GM20000 (cell line): ENCODE measurements around the gene ASTN2.

ENCODE experiments used
- DNase-seq: peaks from one replicate; pipeline ENCODE4 v3.0.0; 2012; ENCODE audit warnings: low spot score
- CTCF ChIP-seq: IDR thresholded peaks from 2 replicates; pipeline ENCODE4 v1.5.1; 2012; ENCODE audit warnings: mild to moderate bottlenecking, control low read depth; ENCODE audit errors: extremely low read depth, missing control alignments

Gene ASTN2

GRCh38 chr9:117160254-117160653, 254.6 kb downstream of the ASTN2 start:
- TF ChIP-seq CTCF = no peak
- DNase-seq = no peak

- no peak for TF ChIP-seq CTCF
- no peak for DNase-seq
These were observed 257.9 kb downstream of the ASTN2 start for GRCh38 chr9:117156771-117157535.

- no peak for TF ChIP-seq CTCF
- no peak for DNase-seq
These were observed 258.6 kb downstream of the ASTN2 start for GRCh38 chr9:117156144-117156688.

- TF ChIP-seq CTCF = no peak
- DNase-seq = no peak
These were observed 261.8 kb downstream of the ASTN2 start for GRCh38 chr9:117153021-117153420.

GRCh38 chr9:117151716-117152115, 263.1 kb downstream of the ASTN2 start:
- DNase-seq = no peak
- no peak for TF ChIP-seq CTCF

- no peak for DNase-seq
- no peak for TF ChIP-seq CTCF
These were observed 264.9 kb downstream of the ASTN2 start for GRCh38 chr9:117149996-117150395.

- DNase-seq = no peak
- TF ChIP-seq CTCF = no peak
These were observed 268.9 kb downstream of the ASTN2 start for GRCh38 chr9:117145811-117146490.
